Neural cell (in vitro differentiated cells): ENCODE measurements around the gene ROR2. TPM values are rescaled to one million over a fixed set of nuclear protein-coding genes. Genes with fewer than 3 reads are reported as not detected.

ENCODE experiments used
- H2AFZ ChIP-seq: fragments of 200-600, 300-800 bp; sonication (generic), shearing (Covaris generic); 2 replicates; pipeline ENCODE4 v1.6.0; 2014; ENCODE audit warnings: low read depth, mild to moderate bottlenecking, antibody characterized with exemption, low read length, moderate library complexity
- H3F3A ChIP-seq: fragments of 200-600 bp; shearing (Covaris generic); 2 replicates; pipeline ENCODE4 v1.6.1; 2016; ENCODE audit warnings: mild to moderate bottlenecking, moderate library complexity, mixed read lengths, antibody characterized with exemption, low read length; ENCODE audit not compliant: insufficient read depth, poor library complexity, severe bottlenecking
- H3K27ac ChIP-seq: fragments of 200-600, 300-800 bp; sonication (generic), shearing (Covaris generic); 2 replicates; pipeline ENCODE4 v1.5.1; 2014; ENCODE audit warnings: mild to moderate bottlenecking, low read length, moderate library complexity
- H3K27me3 ChIP-seq: fragments of 300-800, 200-600 bp; sonication (generic), shearing (Covaris generic); 2 replicates; pipeline ENCODE4 v1.6.0; 2014; ENCODE audit warnings: mild to moderate bottlenecking, low read depth, low read length, moderate library complexity; ENCODE audit not compliant: insufficient read depth
- H3K36me3 ChIP-seq: fragments of 300-800, 200-600 bp; sonication (generic), shearing (Covaris generic); 2 replicates; pipeline ENCODE4 v1.5.1; 2014; ENCODE audit warnings: mild to moderate bottlenecking, antibody characterized with exemption, low read length, moderate library complexity; ENCODE audit not compliant: insufficient read depth
- H3K4me2 ChIP-seq: fragments of 300-800, 200-600 bp; sonication (generic), shearing (Covaris generic); 2 replicates; pipeline ENCODE4 v1.6.0; 2014; ENCODE audit warnings: mild to moderate bottlenecking, low read length
- H3K4me3 ChIP-seq: fragments of 300-800, 200-600 bp; sonication (generic), shearing (Covaris generic); 2 replicates; pipeline ENCODE4 v1.5.1; 2014; ENCODE audit warnings: mild to moderate bottlenecking, low read length, moderate library complexity
- H3K79me2 ChIP-seq: fragments of 200-600 bp; shearing (Covaris generic); replicated peaks from 2 replicates; pipeline ENCODE4 v1.6.0; 2014; ENCODE audit warnings: mild to moderate bottlenecking, low read length, moderate library complexity; ENCODE audit not compliant: insufficient read depth
- H3K9ac ChIP-seq: fragments of 300-800, 200-600 bp; sonication (generic), shearing (Covaris generic); 2 replicates; pipeline ENCODE4 v1.6.1; 2016; ENCODE audit warnings: mild to moderate bottlenecking, low read length, mixed read lengths
- H3K9me2 ChIP-seq: fragments of 200-600 bp; shearing (Covaris generic); 2 replicates; pipeline ENCODE4 v1.6.1; 2016; ENCODE audit warnings: mild to moderate bottlenecking, low read length, mixed read lengths; ENCODE audit not compliant: insufficient read depth
- H3K9me3 ChIP-seq: fragments of 200-600, 300-800 bp; sonication (generic), shearing (Covaris generic); 2 replicates; pipeline ENCODE4 v1.6.1; 2016; ENCODE audit warnings: mild to moderate bottlenecking, mixed run types, low read length, moderate library complexity, mixed read lengths
- H4K20me1 ChIP-seq: fragments of 200-600 bp; shearing (Covaris generic); 2 replicates; pipeline ENCODE4 v1.6.1; 2016; ENCODE audit warnings: mild to moderate bottlenecking, mixed run types; ENCODE audit not compliant: insufficient read depth
- CTCF ChIP-seq: fragments of 450-650 bp; IDR thresholded peaks from 2 replicates; pipeline ENCODE4 v1.5.1; 2014; ENCODE audit warnings: antibody characterized with exemption, mild to moderate bottlenecking, moderate library complexity; ENCODE audit not compliant: poor library complexity, severe bottlenecking
- EP300 ChIP-seq: fragments of 450-650 bp; conservative IDR thresholded peaks from 2 replicates; pipeline ENCODE4 v1.6.1; 2014; ENCODE audit warnings: antibody characterized with exemption, mild to moderate bottlenecking, moderate library complexity; ENCODE audit not compliant: poor library complexity, severe bottlenecking
- EZH2 ChIP-seq: fragments of 200-600, 300-800 bp; shearing (Covaris generic), sonication (generic); IDR thresholded peaks from 2 replicates; pipeline ENCODE4 v1.6.1; 2014; ENCODE audit warnings: antibody characterized with exemption, low read length, borderline replicate concordance, mild to moderate bottlenecking; ENCODE audit not compliant: insufficient read depth, poor library complexity, severe bottlenecking
- MXI1 ChIP-seq: fragments of 450-650 bp; conservative IDR thresholded peaks from 2 replicates; pipeline ENCODE4 v1.6.1; 2014; ENCODE audit warnings: antibody characterized with exemption, mild to moderate bottlenecking; ENCODE audit not compliant: poor library complexity, severe bottlenecking
- POLR2AphosphoS5 ChIP-seq: IDR thresholded peaks from 2 replicates; pipeline ENCODE4 v1.6.1; 2012
- RAD21 ChIP-seq: fragments of 450-650 bp; conservative IDR thresholded peaks from 2 replicates; pipeline ENCODE4 v1.6.1; 2014; ENCODE audit warnings: antibody characterized with exemption, mild to moderate bottlenecking, moderate library complexity
- REST ChIP-seq: IDR thresholded peaks from 2 replicates; pipeline ENCODE4 v1.6.1; 2012; ENCODE audit warnings: borderline replicate concordance
- SMC3 ChIP-seq: fragments of 450-650 bp; conservative IDR thresholded peaks from 2 replicates; pipeline ENCODE4 v1.6.1; 2014; ENCODE audit warnings: antibody characterized with exemption, mild to moderate bottlenecking, moderate library complexity; ENCODE audit not compliant: poor library complexity
- TAF1 ChIP-seq: IDR thresholded peaks from 2 replicates; pipeline ENCODE4 v1.6.1; 2012; ENCODE audit warnings: low read depth
- polyA plus RNA-seq: library from polyadenylated mRNA; depleted of rRNA; stranded (reverse); fragments of >200 nt; gene quantifications from 2 replicates; pipeline ENCODE4 v1.2.3, GENCODE V29; 2014

Gene ROR2
- polyA plus RNA-seq, 1 donor from 2014 or later: 0.33 TPM

- H3K4me2 ChIP-seq: no peak overlapping the region
- H3F3A ChIP-seq: no peaks in the 10 kb centered on the region
- no peaks in the 10 kb centered on the region for H3K36me3 ChIP-seq
- TF ChIP-seq RAD21 (no peak), REST (no peak), TAF1 (no peak), POLR2AphosphoS5 (no peak), MXI1 (no peak), EP300 (no peak), CTCF (no peak), SMC3 (no peak), EZH2 (no peak)
- H3K27me3 ChIP-seq: no peaks in the 10 kb centered on the region
- no peaks in the 10 kb centered on the region for H3K9me2 ChIP-seq
- H3K79me2 ChIP-seq: no peaks in the 10 kb centered on the region
- no peak overlapping the region for H3K9ac ChIP-seq
- H3K4me3 ChIP-seq: no peak overlapping the region
- H4K20me1 ChIP-seq: no peaks in the 10 kb centered on the region
- H3K9me3 ChIP-seq: no peaks in the 10 kb centered on the region
- no peak overlapping the region for H3K27ac ChIP-seq
- H2AFZ ChIP-seq: no peak overlapping the region
Measured at GRCh38 chr9:91680998-91681397, 269.0 kb downstream of the ROR2 start.

- TF ChIP-seq TAF1: no peak
- no peak for TF ChIP-seq CTCF
- no peak for TF ChIP-seq RAD21
- TF ChIP-seq EP300: no peak
- TF ChIP-seq MXI1: no peak
- no peak for TF ChIP-seq EZH2
- no peak for TF ChIP-seq SMC3
- no peak for TF ChIP-seq REST
- Histone ChIP-seq H3F3A (no peaks in the 10 kb centered on the region), H2AFZ (no peak overlapping the region), H3K9me3 (no peaks in the 10 kb centered on the region), H3K4me2 (no peak overlapping the region), H3K9ac (no peak overlapping the region), H3K27me3 (no peaks in the 10 kb centered on the region), H4K20me1 (no peaks in the 10 kb centered on the region), H3K9me2 (no peaks in the 10 kb centered on the region), H3K27ac (no peak overlapping the region), H3K79me2 (no peaks in the 10 kb centered on the region), H3K36me3 (no peaks in the 10 kb centered on the region), H3K4me3 (no peak overlapping the region)
Measured at GRCh38 chr9:91680106-91680505, 269.9 kb downstream of the ROR2 start.
